Urinary bladder (tissue), 4 donors: ENCODE results near the gene AOAH. TPM values are rescaled to one million over a fixed set of nuclear protein-coding genes. Genes with fewer than 3 reads are reported as not detected.

ENCODE experiments used
- DNase-seq: peaks from one replicate; pipeline ENCODE4 v3.0.0-alpha.2; 2015; ENCODE audit errors: extremely low spot score
- H3K27ac ChIP-seq: one replicate; pipeline ENCODE4 v1.5.1; 2013; ENCODE audit warnings: low read depth, mild to moderate bottlenecking, moderate library complexity
- H3K36me3 ChIP-seq: one replicate; pipeline ENCODE4 v1.6.1; 2013; ENCODE audit warnings: mild to moderate bottlenecking, moderate library complexity; ENCODE audit not compliant: insufficient read depth
- H3K4me1 ChIP-seq: one replicate; pipeline ENCODE4 v1.6.1; 2013; ENCODE audit warnings: mild to moderate bottlenecking, moderate library complexity; ENCODE audit not compliant: insufficient read depth
- H3K4me3 ChIP-seq: one replicate; pipeline ENCODE4 v1.5.1; 2013; ENCODE audit warnings: low read depth, low read length
- WGBS: extraction: QIAGEN DNeasy Blood & Tissue Kit; methylation state at CpG from one replicate; pipeline ENCODE4 v1.1.7; 2013; 5-methylcytosine and 5-hydroxymethylcytosine counted together
- polyA plus RNA-seq: library from polyadenylated mRNA; stranded (reverse); fragments of 200-250 nt; gene quantifications from one replicate; pipeline ENCODE4 v1.2.3, GENCODE V29; 2013
- total RNA-seq: library from RNA; depleted of rRNA; stranded (reverse); fragments of >200 nt; gene quantifications from one replicate; pipeline ENCODE4 v1.2.3, GENCODE V29; 2014
- donor health status: healthy with polysubstance abuse.
- donor health status: healthy.

AOAH gene
- total and polyA plus RNA-seq, 2 donors = 4.3 to 7.1 TPM

- H3K36me3 ChIP-seq = no peaks in the 10 kb centered on the region
- DNase-seq = no peak
- WGBS = 87% methylated on average over 7 of the region's 7 CpGs
- no peaks in the 10 kb centered on the region for H3K4me1 ChIP-seq
- no peak overlapping the region for H3K4me3 ChIP-seq
- no peak overlapping the region for H3K27ac ChIP-seq
Measured at GRCh38 chr7:36531951-36532350, 192.3 kb downstream of the AOAH start.

- Histone ChIP-seq H3K27ac (no peak overlapping the region), H3K36me3 (no peaks in the 10 kb centered on the region), H3K4me3 (no peak overlapping the region)
Measured at GRCh38 chr7:36530456-36530855, 193.8 kb downstream of the AOAH start.

GRCh38 chr7:36527549-36527913 is 196.8 kb downstream of the AOAH start:
- Histone ChIP-seq H3K4me1 (no peaks in the 10 kb centered on the region), H3K4me3 (no peak overlapping the region), H3K27ac (no peak overlapping the region), H3K36me3 (no peaks in the 10 kb centered on the region)
- WGBS = 86% methylated on average over 6 of the region's 6 CpGs
- no peak for DNase-seq

More at GRCh38 chr7:36530456-36530855, 193.8 kb downstream of the AOAH start:
- DNase-seq = no peak
- WGBS = 89% methylated on average over 2 of the region's 2 CpGs
- no peaks in the 10 kb centered on the region for H3K4me1 ChIP-seq

- Histone ChIP-seq H3K4me1 (no peaks in the 10 kb centered on the region), H3K36me3 (no peaks in the 10 kb centered on the region), H3K4me3 (no peak overlapping the region), H3K27ac (no peak overlapping the region)
- WGBS = 71% methylated on average over 3 of the region's 3 CpGs
- no peak for DNase-seq
Measured at GRCh38 chr7:36526863-36527548, 197.3 kb downstream of the AOAH start.

GRCh38 chr7:36523371-36524101 is 200.8 kb downstream of the AOAH start:
- H3K4me1 ChIP-seq = no peaks in the 10 kb centered on the region

GRCh38 chr7:36522453-36523007 is 201.8 kb downstream of the AOAH start:
- H3K36me3 ChIP-seq = no peaks in the 10 kb centered on the region
- H3K4me1 ChIP-seq = no peaks in the 10 kb centered on the region
- H3K27ac ChIP-seq = no peak overlapping the region
- WGBS = 67% methylated on average over 10 of the region's 10 CpGs
- DNase-seq = no peak
- no peak overlapping the region for H3K4me3 ChIP-seq

More at GRCh38 chr7:36523371-36524101, 200.8 kb downstream of the AOAH start:
- no peak for DNase-seq
- no peaks in the 10 kb centered on the region for H3K36me3 ChIP-seq
- 87% methylated on average over 6 of the region's 6 CpGs for WGBS
- H3K4me3 ChIP-seq = no peak overlapping the region
- no peak overlapping the region for H3K27ac ChIP-seq

GRCh38 chr7:36521911-36522310 is 202.4 kb downstream of the AOAH start:
- no peak overlapping the region for H3K27ac ChIP-seq
- H3K36me3 ChIP-seq = no peaks in the 10 kb centered on the region
- 81% methylated on average over 10 of the region's 10 CpGs for WGBS
- H3K4me1 ChIP-seq = no peaks in the 10 kb centered on the region
- DNase-seq = no peak
- H3K4me3 ChIP-seq = no peak overlapping the region

- no peak for DNase-seq
- H3K4me3 ChIP-seq = no peak overlapping the region
- no peaks in the 10 kb centered on the region for H3K36me3 ChIP-seq
- WGBS = 72% methylated on average over 4 of the region's 4 CpGs
- no peaks in the 10 kb centered on the region for H3K4me1 ChIP-seq
- H3K27ac ChIP-seq = no peak overlapping the region
Measured at GRCh38 chr7:36521133-36521532, 203.2 kb downstream of the AOAH start.

GRCh38 chr7:36515847-36516246 is 208.4 kb downstream of the AOAH start:
- 94% methylated on average over 3 of the region's 3 CpGs for WGBS
- no peak overlapping the region for H3K27ac ChIP-seq
- no peaks in the 10 kb centered on the region for H3K36me3 ChIP-seq

GRCh38 chr7:36514289-36515243 is 209.7 kb downstream of the AOAH start:
- DNase-seq = no peak
- Histone ChIP-seq H3K36me3 (no peaks in the 10 kb centered on the region), H3K4me3 (no peak overlapping the region), H3K4me1 (no peaks in the 10 kb centered on the region), H3K27ac (no peak overlapping the region)
- WGBS = 86% methylated on average over 10 of the region's 10 CpGs

More at GRCh38 chr7:36515847-36516246, 208.4 kb downstream of the AOAH start:
- Histone ChIP-seq H3K4me1 (no peaks in the 10 kb centered on the region), H3K4me3 (no peak overlapping the region)
- DNase-seq = no peak

- no peak overlapping the region for H3K4me3 ChIP-seq
- DNase-seq = no peak
Measured at GRCh38 chr7:36513393-36513792, 210.9 kb downstream of the AOAH start.

GRCh38 chr7:36512616-36513015 is 211.7 kb downstream of the AOAH start:
- Histone ChIP-seq H3K4me1 (no peaks in the 10 kb centered on the region), H3K4me3 (no peak overlapping the region), H3K27ac (no peak overlapping the region), H3K36me3 (no peaks in the 10 kb centered on the region)
- whole genome bisulfite sequencing = 73% methylated on average over 4 of the region's 4 CpGs
- DNase-seq = no peak

More at GRCh38 chr7:36513393-36513792, 210.9 kb downstream of the AOAH start:
- Histone ChIP-seq H3K36me3 (no peaks in the 10 kb centered on the region), H3K27ac (no peak overlapping the region), H3K4me1 (no peaks in the 10 kb centered on the region)
- 94% methylated on average over 10 of the region's 10 CpGs for WGBS

- no peak overlapping the region for H3K27ac ChIP-seq
- H3K4me1 ChIP-seq = no peaks in the 10 kb centered on the region
- DNase-seq = no peak
- H3K4me3 ChIP-seq = no peak overlapping the region
- no peaks in the 10 kb centered on the region for H3K36me3 ChIP-seq
- 81% methylated on average over 9 of the region's 9 CpGs for WGBS
Measured at GRCh38 chr7:36509962-36510361, 214.3 kb downstream of the AOAH start.
